A673 (cell line): Measurements from ENCODE around the gene CCSAP. TPM values are rescaled to one million over a fixed set of nuclear protein-coding genes. Genes with fewer than 3 reads are reported as not detected.
A peak's percentile ranks its signal among the peaks of the same experiment; 100 is the strongest.

Source experiments
- BruUV-seq: library from RNA; stranded (reverse); fragments of 400-500 nt; replicated peaks from 2 replicates; lab custom pipeline; 2021; lab: Mats Ljungman, UMichigan
- CTCF ChIA-PET: fragments of 300-600 bp; sonication (Branson Sonifier 250); formaldehyde crosslinking; loops from one replicate; lab custom pipeline; 2022; ENCODE audit warnings: antibody characterized with exemption; lab: Charles Lee
- POLR2A ChIA-PET: fragments of 300-600 bp; sonication (Branson Sonifier 250); formaldehyde crosslinking; loops from one replicate; lab custom pipeline; 2022; ENCODE audit warnings: antibody characterized with exemption; ENCODE audit not compliant: low non-redundant PET; lab: Charles Lee
- DNase-seq: peaks from one replicate; pipeline ENCODE4 v3.0.0-alpha.2; 2015; ENCODE audit warnings: low spot score
- H3K27ac ChIP-seq: fragments of 200-600 bp; sonication (generic); 2 replicates; pipeline ENCODE4 v1.5.1; 2016; ENCODE audit warnings: mixed run types, low read depth, mild to moderate bottlenecking, mixed read lengths, antibody characterized with exemption, low read length; ENCODE audit not compliant: poor library complexity, severe bottlenecking
- H3K27me3 ChIP-seq: fragments of 200-600 bp; sonication (generic); replicated peaks from 2 replicates; pipeline ENCODE4 v1.6.1; 2017; ENCODE audit warnings: mixed run types, low read depth, mild to moderate bottlenecking, mixed read lengths, antibody characterized with exemption, low read length; ENCODE audit not compliant: insufficient read depth, poor library complexity
- H3K36me3 ChIP-seq: fragments of 200-600 bp; sonication (generic); 2 replicates; pipeline ENCODE4 v1.6.1; 2016; ENCODE audit warnings: mixed run types, mild to moderate bottlenecking, mixed read lengths, antibody characterized with exemption, low read length; ENCODE audit not compliant: insufficient read depth, poor library complexity, severe bottlenecking
- H3K4me1 ChIP-seq: fragments of 200-600 bp; sonication (generic); 2 replicates; pipeline ENCODE4 v1.6.1; 2017; ENCODE audit warnings: mixed run types, mild to moderate bottlenecking, mixed read lengths, antibody characterized with exemption, low read length; ENCODE audit not compliant: insufficient read depth, poor library complexity, severe bottlenecking
- H3K4me3 ChIP-seq: fragments of 200-600 bp; sonication (generic); 2 replicates; pipeline ENCODE4 v1.5.1; 2016; ENCODE audit warnings: low read depth, mixed run types, mild to moderate bottlenecking, mixed read lengths, low read length; ENCODE audit not compliant: poor library complexity, severe bottlenecking
- H3K9me3 ChIP-seq: fragments of 200-600 bp; sonication (generic); 2 replicates; pipeline ENCODE4 v1.6.1; 2016; ENCODE audit warnings: mixed run types, low read depth, mild to moderate bottlenecking, mixed read lengths, antibody characterized with exemption, low read length; ENCODE audit not compliant: poor library complexity, severe bottlenecking
- EZH2 ChIP-seq: fragments of 200-600 bp; sonication (generic); IDR thresholded peaks from 2 replicates; pipeline ENCODE4 v1.6.1; 2017; ENCODE audit warnings: borderline replicate concordance, low read depth, mild to moderate bottlenecking, mixed read lengths, antibody characterized with exemption, low read length; ENCODE audit not compliant: poor library complexity, severe bottlenecking
- intact Hi-C: fragments of 100-400 bp; cut with micrococcal nuclease; formaldehyde crosslinking; loops from one replicate; pipeline ENCODE4 v1.10.0; 2022; ENCODE audit not compliant: unreplicated experiment
- total RNA-seq: library from RNA; stranded (reverse); gene quantifications from 2 replicates; pipeline ENCODE4 v1.2.3, GENCODE V29; 2021
- TF ChIP-seq, protein P1 (sequence below): fragments of 300-800, 200-600 bp; sonication (generic); conservative IDR thresholded peaks from 2 replicates; pipeline ENCODE4 v1.5.1; 2017; ENCODE audit warnings: low read depth, mild to moderate bottlenecking, antibody characterized with exemption, low read length, moderate library complexity, mixed read lengths

Gene CCSAP
- total RNA-seq, 1 experiment from 2014 or later = 11.7 TPM

DNA sequence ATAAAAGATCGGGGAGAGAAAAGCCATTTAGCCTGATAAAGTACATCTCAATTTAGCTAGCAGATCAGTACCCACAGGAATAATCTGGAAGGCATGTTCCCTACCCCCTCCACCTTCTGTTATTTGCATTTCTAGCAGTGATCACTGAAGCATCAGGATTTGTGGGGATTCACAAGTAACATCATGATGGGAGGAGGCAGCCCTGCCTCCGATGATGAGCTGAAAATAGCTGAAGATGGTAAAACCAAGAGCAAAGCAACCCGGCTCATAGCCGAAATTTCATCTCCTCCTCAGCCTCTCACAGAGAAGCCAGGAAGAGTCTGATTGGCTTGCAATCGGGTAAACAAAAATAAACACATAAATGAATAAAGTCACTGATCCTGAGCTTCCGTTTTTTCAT, 2.4 kb downstream of the CCSAP start:
- no peaks in the 10 kb centered on the region for H3K36me3 ChIP-seq
- no peak for TF ChIP-seq EZH2
- TF ChIP-seq, protein P1, sequence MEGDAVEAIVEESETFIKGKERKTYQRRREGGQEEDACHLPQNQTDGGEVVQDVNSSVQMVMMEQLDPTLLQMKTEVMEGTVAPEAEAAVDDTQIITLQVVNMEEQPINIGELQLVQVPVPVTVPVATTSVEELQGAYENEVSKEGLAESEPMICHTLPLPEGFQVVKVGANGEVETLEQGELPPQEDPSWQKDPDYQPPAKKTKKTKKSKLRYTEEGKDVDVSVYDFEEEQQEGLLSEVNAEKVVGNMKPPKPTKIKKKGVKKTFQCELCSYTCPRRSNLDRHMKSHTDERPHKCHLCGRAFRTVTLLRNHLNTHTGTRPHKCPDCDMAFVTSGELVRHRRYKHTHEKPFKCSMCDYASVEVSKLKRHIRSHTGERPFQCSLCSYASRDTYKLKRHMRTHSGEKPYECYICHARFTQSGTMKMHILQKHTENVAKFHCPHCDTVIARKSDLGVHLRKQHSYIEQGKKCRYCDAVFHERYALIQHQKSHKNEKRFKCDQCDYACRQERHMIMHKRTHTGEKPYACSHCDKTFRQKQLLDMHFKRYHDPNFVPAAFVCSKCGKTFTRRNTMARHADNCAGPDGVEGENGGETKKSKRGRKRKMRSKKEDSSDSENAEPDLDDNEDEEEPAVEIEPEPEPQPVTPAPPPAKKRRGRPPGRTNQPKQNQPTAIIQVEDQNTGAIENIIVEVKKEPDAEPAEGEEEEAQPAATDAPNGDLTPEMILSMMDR = no peak
- intact Hi-C loops = loop anchor here (5.0 kb wide), 1 partner anchor 68 kb away; the partner anchor contains the start of gene RAB4A
- no peaks in the 10 kb centered on the region for H3K9me3 ChIP-seq
- CTCF ChIA-PET = no interaction called here
- no peaks in the 10 kb centered on the region for H3K4me1 ChIP-seq
- H3K27ac ChIP-seq = no peak overlapping the region
- peak overlapping the region; percentile 8 for H3K4me3 ChIP-seq
- no TSS peak for BruUV-seq
- H3K27me3 ChIP-seq = no peaks in the 10 kb centered on the region
- DNase-seq = no peak
- POLR2A ChIA-PET = no interaction called here

- Histone ChIP-seq H3K4me3 (no peak overlapping the region), H3K27ac (no peak overlapping the region), H3K9me3 (no peaks in the 10 kb centered on the region), H3K27me3 (no peaks in the 10 kb centered on the region), H3K36me3 (peaks cover 9% of the 10 kb centered on the region), H3K4me1 (no peaks in the 10 kb centered on the region)
- intact Hi-C loops = no loop called here
- DNase-seq = no peak
- CTCF ChIA-PET = no interaction called here
- POLR2A ChIA-PET = interaction anchor here (0.7 kb wide), 1 partner anchor 219 kb away, joined by 5 read pairs; the partner anchor contains the start of gene ABCB10
- BruUV-seq = no TSS peak
- TF ChIP-seq, protein P1 = no peak
- TF ChIP-seq EZH2 = no peak
These were observed 3.3 kb downstream of the CCSAP start for GRCh38 chr1:229339520-229339919.

DNA sequence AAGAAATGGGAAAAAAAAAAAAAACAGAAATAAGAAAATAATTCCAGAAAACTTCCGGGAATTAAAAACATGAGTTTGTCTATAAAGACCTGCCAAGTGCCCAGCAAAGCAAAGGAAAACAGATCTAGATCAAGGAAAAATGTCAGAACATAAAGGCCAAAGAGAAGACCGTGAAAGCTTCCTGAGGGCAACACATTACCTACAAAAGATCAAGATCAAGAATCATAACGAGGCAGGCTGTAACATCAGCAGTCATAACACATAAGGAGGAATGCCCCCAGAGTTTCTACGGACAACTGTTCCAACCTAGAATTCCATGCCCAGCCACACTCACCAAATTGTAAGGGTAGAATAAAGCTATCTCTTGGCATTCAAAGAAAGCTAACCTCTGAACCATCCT, 3.8 kb downstream of the CCSAP start:
- Histone ChIP-seq H3K27me3 (no peaks in the 10 kb centered on the region), H3K4me3 (no peak overlapping the region), H3K4me1 (no peaks in the 10 kb centered on the region), H3K9me3 (no peaks in the 10 kb centered on the region), H3K36me3 (peaks cover 9% of the 10 kb centered on the region), H3K27ac (no peak overlapping the region)
- ChIA-PET CTCF (interaction anchor here (0.7 kb wide), 1 partner anchor 516 kb away, joined by 4 read pairs; no protein-coding TSS in a partner anchor), POLR2A (interaction anchor here (0.7 kb wide), 1 partner anchor 220 kb away, joined by 5 read pairs; the partner anchor contains the start of gene ABCB10)
- no TSS peak for BruUV-seq
- DNase-seq = no peak
- intact Hi-C loops = no loop called here
- no peak for TF ChIP-seq EZH2
- TF ChIP-seq, protein P1 = no peak
